ENCODE results near the gene ZNF639.
A peak's percentile ranks its signal among the peaks of the same experiment; 100 is the strongest.
"Not testable (repeated sequence)": the region's sequence is repeated elsewhere in the genome, so short reads cannot be mapped to it uniquely, and the experiment has no call there.

The ZNF639 gene

GRCh38 chr3:179322286-179323196 lies at the start of gene ZNF639:
Gene ZNF639, plus strand, starts transcription at chr3:179323031. Its CDS starts 5,263 bp downstream, at chr3:179328294.
- DNase-seq, result peak; percentile 72 to 76 (median 74)

- not testable (repeated sequence) for DNase-seq
Observed at GRCh38 chr3:179274434-179274833, 48.4 kb upstream of the ZNF639 start.

GRCh38 chr3:179276001-179276400 lies 46.8 kb upstream of the ZNF639 start:
- no peak for DNase-seq

GRCh38 chr3:179276743-179277142 lies 46.1 kb upstream of the ZNF639 start:
- no peak for DNase-seq

GRCh38 chr3:179278151-179278550 lies 44.7 kb upstream of the ZNF639 start:
- no peak for DNase-seq

GRCh38 chr3:179278932-179279693 lies 43.7 kb upstream of the ZNF639 start:
- no peak for DNase-seq

GRCh38 chr3:179279837-179280236 lies 43.0 kb upstream of the ZNF639 start:
- DNase-seq, result no peak

GRCh38 chr3:179281825-179282224 lies 41.0 kb upstream of the ZNF639 start:
- DNase-seq, result no peak

- DNase-seq, result no peak
Observed at GRCh38 chr3:179286331-179286730, 36.5 kb upstream of the ZNF639 start.

GRCh38 chr3:179288845-179289244 lies 34.0 kb upstream of the ZNF639 start:
- no peak for DNase-seq

- DNase-seq, result no peak
Observed at GRCh38 chr3:179289295-179289694, 33.5 kb upstream of the ZNF639 start.

GRCh38 chr3:179292450-179292849 lies 30.4 kb upstream of the ZNF639 start:
- DNase-seq, result no peak

GRCh38 chr3:179297971-179298725 lies 24.7 kb upstream of the ZNF639 start:
- DNase-seq, result no peak

- DNase-seq, result no peak
Observed at GRCh38 chr3:179299316-179299715, 23.5 kb upstream of the ZNF639 start.

GRCh38 chr3:179299999-179300613 lies 22.7 kb upstream of the ZNF639 start:
- no peak for DNase-seq

- no peak for DNase-seq
Observed at GRCh38 chr3:179301645-179302044, 21.2 kb upstream of the ZNF639 start.

- DNase-seq, result no peak
Observed at GRCh38 chr3:179302111-179302510, 20.7 kb upstream of the ZNF639 start.

- no peak for DNase-seq
Observed at GRCh38 chr3:179304605-179305004, 18.2 kb upstream of the ZNF639 start.

- DNase-seq, result not testable (repeated sequence)
Observed at GRCh38 chr3:179307362-179307761, 15.5 kb upstream of the ZNF639 start.

GRCh38 chr3:179308001-179308400 lies 14.8 kb upstream of the ZNF639 start:
- DNase-seq, result no peak

GRCh38 chr3:179309225-179310078 lies 13.4 kb upstream of the ZNF639 start:
- no peak for DNase-seq

GRCh38 chr3:179318876-179319275 lies 4.0 kb upstream of the ZNF639 start:
- DNase-seq, result no peak
